HEK293 (cell line): Measurements from ENCODE around the gene PSME4.

ENCODE experiments used
- ZNF138 ChIP-seq: fragments of 450-650 bp; formaldehyde crosslinking; IDR thresholded peaks from 2 replicates; pipeline ENCODE4 v1.5.1; 2016; ENCODE audit warnings: missing biosample characterization, missing genetic modification characterization, borderline replicate concordance
- ZNF426 ChIP-seq: fragments of 450-650 bp; formaldehyde crosslinking; IDR thresholded peaks from 2 replicates; pipeline ENCODE4 v1.5.1; 2017; ENCODE audit warnings: missing biosample characterization, missing genetic modification characterization, mild to moderate bottlenecking, inconsistent platforms, moderate library complexity
- ZNF585B ChIP-seq: fragments of 450-650 bp; formaldehyde crosslinking; IDR thresholded peaks from 2 replicates; pipeline ENCODE4 v1.5.1; 2016; ENCODE audit warnings: missing biosample characterization, missing genetic modification characterization
- ZNF830 ChIP-seq: fragments of 450-650 bp; IDR thresholded peaks from 2 replicates; pipeline ENCODE4 v1.5.0; 2018; ENCODE audit warnings: missing biosample characterization, missing genetic modification characterization, low read depth, mild to moderate bottlenecking, moderate library complexity

DNA sequence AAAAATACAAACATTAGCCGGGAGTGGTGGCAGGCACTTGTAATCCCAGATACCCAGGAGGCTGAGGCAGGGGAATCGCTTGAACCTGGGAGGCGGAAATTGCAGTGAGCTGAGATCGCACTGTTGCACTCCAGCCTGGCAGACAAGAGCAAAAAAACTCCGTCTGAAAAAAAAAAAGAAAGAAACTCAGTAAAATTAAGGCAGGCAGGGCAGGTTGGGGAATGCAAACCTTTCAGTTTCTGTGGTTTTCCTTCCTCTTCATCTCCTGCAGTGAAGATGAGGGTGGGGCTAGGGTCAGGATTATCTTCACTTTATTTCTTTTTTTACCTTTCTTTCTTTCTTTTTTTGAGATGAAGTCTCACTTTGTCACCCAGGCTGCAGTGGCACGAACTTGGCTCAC, 43.2 kb upstream of the PSME4 start:
- TF ChIP-seq ZNF426 (tag by site-specific recombination) (no peak), ZNF830 (tag by site-specific recombination) (no peak), ZNF138 (tag by site-specific recombination) (no peak), ZNF585B (tag by site-specific recombination) (no peak)
